ENCODE results near the gene RYR2. TPM values are rescaled to one million over a fixed set of nuclear protein-coding genes. Genes with fewer than 3 reads are reported as not detected.

Gene RYR2
- total RNA-seq, 2 donors from 2014 or later: 14.2 to 17.1 TPM

DNA sequence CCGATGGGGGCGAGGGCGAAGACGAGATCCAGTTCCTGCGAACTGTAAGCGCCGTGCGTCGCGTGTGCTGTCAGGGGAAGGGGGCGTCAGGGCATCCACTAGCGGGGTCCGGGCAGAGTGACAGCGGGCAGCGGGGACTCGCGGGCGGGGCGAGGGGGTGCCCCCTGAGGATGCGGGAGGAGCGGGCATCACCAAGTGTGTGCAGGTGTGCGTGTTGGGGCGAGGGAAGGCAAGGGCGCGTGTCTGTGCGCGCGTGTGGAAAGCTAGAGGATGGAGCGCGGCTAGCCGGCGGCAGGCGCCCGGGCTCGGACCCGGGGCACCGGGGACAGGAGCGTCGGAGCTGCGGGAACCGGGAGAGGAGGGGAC is 525 bp downstream of the RYR2 start:
- 1% methylated on average over 15 to 28 of the region's 41 CpGs for WGBS, 2 donors
- Histone ChIP-seq H3K4me3 (no peak overlapping the region), H3K27me3 (peaks cover 0 to 14% of the 10 kb centered on the region in 2 donors), H3K9me3 (no peaks in the 10 kb centered on the region), H3K36me3 (replicated peaks in 1 of 2; ENCODE audit: insufficient read depth in 1 of 2, low read depth in 2 of 2) (no peaks in the 10 kb centered on the region), H3K4me1 (peaks cover 18% of the 10 kb centered on the region), H3K27ac (no peak overlapping the region)
- peak; percentile 9 for ATAC-seq
- DNase-seq: no peak
- TF ChIP-seq CTCF (IDR thresholded peaks at IDR 0.05) (no peak), POLR2A (IDR thresholded peaks at IDR 0.05) (no peak)
- intact Hi-C loops (cut with DNase I): no loop called here

- WGBS, 2 donors: 2 to 4% methylated on average over 15 to 51 of the region's 55 CpGs
- H3K27me3 ChIP-seq: peaks cover 0 to 14% of the 10 kb centered on the region in 2 donors
Measured at GRCh38 chr1:237042892-237043576, 1.1 kb downstream of the RYR2 start.

GRCh38 chr1:237043846-237044636 is 2.1 kb downstream of the RYR2 start:
- DNase-seq: no peak

More at GRCh38 chr1:237042892-237043576, 1.1 kb downstream of the RYR2 start:
- ATAC-seq (no peak), DNase-seq (no peak)
- Histone ChIP-seq H3K4me1 (peaks cover 18% of the 10 kb centered on the region), H3K27ac (no peak overlapping the region), H3K36me3 (replicated peaks in 1 of 2; ENCODE audit: insufficient read depth in 1 of 2, low read depth in 2 of 2) (no peaks in the 10 kb centered on the region), H3K9me3 (no peaks in the 10 kb centered on the region), H3K4me3 (no peak overlapping the region)
- TF ChIP-seq CTCF (IDR thresholded peaks at IDR 0.05) (no peak), POLR2A (IDR thresholded peaks at IDR 0.05) (no peak)
- intact Hi-C loops (cut with DNase I): no loop called here

DNA sequence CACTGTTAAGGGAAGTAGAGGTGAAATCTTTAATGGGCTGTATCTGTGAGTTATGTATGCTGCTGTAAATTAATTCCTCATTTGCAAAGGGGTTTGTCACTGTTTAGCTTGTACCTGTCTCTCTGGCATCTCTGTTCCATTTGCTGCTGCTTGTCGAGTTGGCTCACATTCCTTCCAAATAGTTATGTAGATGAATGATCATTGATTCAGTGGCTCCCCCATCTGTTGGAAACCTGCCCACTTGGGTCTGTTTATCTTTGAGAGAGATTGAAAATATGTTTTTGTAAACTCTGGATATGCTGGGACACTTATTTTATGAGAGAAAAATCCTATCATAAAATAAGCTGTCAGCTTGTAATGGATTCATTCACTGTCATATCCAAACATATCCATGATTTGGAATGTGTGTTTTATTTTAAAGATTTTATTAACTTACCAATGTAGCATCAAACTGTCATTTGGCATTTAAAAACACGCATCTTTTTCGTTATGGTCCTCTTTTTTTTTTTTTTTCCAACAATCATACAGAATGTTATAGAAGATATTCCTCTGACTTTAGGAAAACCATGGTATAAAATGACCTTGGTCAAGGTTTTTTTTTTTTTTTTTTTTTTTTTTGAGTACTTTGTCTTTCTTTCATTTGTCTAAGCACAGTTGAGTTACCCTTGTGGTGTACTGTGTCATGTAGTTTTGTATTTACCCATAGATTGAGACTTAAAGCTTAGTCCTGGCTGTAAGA is 3.5 kb downstream of the RYR2 start:
- Histone ChIP-seq H3K4me1 (peaks cover 18% of the 10 kb centered on the region), H3K27ac (no peak overlapping the region), H3K27me3 (peaks cover 0 to 14% of the 10 kb centered on the region in 2 donors), H3K4me3 (no peak overlapping the region), H3K36me3 (replicated peaks in 1 of 2; ENCODE audit: insufficient read depth in 1 of 2, low read depth in 2 of 2) (no peaks in the 10 kb centered on the region), H3K9me3 (no peaks in the 10 kb centered on the region)
- TF ChIP-seq POLR2A (IDR thresholded peaks at IDR 0.05): no peak
- TF ChIP-seq CTCF (IDR thresholded peaks at IDR 0.05): no peak
- no peak for ATAC-seq
- WGBS, 2 donors: 12 to 18% methylated on average over 3 of the region's 3 CpGs
- intact Hi-C loops (cut with DNase I): no loop called here
- DNase-seq: no peak

More at GRCh38 chr1:237043846-237044636, 2.1 kb downstream of the RYR2 start:
- WGBS, 2 donors: 11 to 15% methylated on average over 14 of the region's 14 CpGs
- intact Hi-C loops (cut with DNase I): no loop called here
- Histone ChIP-seq H3K27me3 (peaks cover 0 to 14% of the 10 kb centered on the region in 2 donors), H3K36me3 (replicated peaks in 1 of 2; ENCODE audit: insufficient read depth in 1 of 2, low read depth in 2 of 2) (no peaks in the 10 kb centered on the region), H3K4me1 (peaks cover 18% of the 10 kb centered on the region), H3K27ac (no peak overlapping the region), H3K4me3 (no peak overlapping the region), H3K9me3 (no peaks in the 10 kb centered on the region)
- TF ChIP-seq POLR2A (IDR thresholded peaks at IDR 0.05) (no peak), CTCF (IDR thresholded peaks at IDR 0.05) (no peak)
- no peak for ATAC-seq
